GM12872 (cell line): ENCODE measurements around the gene KIF3C.

Experiments used
- TF ChIP-seq, protein P1 (sequence below): IDR thresholded peaks from 3 replicates; pipeline ENCODE4 v1.5.1; 2011; ENCODE audit warnings: low read depth, mild to moderate bottlenecking, low read length, moderate library complexity; ENCODE audit not compliant: insufficient read depth

Gene KIF3C

DNA sequence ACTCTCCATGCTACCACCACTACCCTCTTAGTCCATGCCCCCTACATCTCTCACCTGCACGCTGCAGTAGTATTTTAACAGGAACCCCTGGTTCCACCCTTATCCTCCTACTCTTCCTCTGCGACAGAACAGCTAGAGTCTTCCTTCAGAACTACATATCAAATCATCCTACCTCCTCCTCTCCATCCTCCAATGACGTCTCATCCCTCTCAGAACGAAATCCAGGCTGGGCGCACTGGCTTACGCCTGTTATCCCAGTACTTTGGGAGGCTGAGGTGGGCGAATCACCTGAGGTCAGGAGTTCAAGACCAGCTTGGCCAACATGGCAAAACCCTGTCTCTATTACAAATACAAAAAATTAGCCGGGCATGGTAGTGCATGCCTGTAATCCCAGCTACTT lies 10.3 kb upstream of the KIF3C start:
- TF ChIP-seq, protein P1, sequence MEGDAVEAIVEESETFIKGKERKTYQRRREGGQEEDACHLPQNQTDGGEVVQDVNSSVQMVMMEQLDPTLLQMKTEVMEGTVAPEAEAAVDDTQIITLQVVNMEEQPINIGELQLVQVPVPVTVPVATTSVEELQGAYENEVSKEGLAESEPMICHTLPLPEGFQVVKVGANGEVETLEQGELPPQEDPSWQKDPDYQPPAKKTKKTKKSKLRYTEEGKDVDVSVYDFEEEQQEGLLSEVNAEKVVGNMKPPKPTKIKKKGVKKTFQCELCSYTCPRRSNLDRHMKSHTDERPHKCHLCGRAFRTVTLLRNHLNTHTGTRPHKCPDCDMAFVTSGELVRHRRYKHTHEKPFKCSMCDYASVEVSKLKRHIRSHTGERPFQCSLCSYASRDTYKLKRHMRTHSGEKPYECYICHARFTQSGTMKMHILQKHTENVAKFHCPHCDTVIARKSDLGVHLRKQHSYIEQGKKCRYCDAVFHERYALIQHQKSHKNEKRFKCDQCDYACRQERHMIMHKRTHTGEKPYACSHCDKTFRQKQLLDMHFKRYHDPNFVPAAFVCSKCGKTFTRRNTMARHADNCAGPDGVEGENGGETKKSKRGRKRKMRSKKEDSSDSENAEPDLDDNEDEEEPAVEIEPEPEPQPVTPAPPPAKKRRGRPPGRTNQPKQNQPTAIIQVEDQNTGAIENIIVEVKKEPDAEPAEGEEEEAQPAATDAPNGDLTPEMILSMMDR, result no peak

DNA sequence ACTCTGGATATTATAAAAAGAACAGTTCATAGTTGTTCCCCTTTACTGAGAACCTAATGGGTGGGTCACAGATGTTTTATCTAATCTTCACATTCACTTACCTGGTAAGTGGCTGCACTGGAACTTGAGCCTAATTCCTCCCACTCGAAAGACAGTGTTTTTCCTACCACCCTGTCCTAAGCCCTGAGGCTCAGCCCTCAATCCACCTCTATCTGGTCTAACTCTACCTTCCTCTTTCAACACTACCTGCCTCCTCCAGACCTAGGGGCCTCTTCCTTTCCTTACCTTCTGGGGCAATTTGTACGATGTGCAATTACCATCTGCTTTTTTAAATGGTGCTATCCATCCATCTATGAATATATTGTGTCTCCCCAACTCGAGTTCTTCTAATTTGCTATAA lies 9.7 kb upstream of the KIF3C start:
- TF ChIP-seq, protein P1, result no peak

DNA sequence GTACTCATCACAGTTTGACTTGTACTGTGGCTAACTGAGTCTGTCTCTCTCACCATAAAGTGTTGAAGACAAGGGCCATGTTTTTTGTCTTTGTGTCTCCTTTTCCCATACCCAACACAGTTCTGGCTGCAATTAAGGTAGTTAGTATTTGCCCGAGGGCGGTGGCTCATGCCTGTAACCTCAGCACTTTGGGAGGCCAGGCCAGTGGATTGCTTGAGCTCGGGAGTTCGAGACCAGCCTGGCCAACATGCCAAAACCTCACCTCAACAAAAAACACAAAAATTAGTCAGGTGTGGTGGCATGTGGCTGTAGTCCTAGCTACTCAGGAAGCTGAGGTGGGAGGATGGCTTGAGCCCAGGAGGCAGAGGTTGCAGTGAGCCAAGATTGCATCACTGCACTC lies 6.9 kb upstream of the KIF3C start:
- TF ChIP-seq, protein P1, result no peak

DNA sequence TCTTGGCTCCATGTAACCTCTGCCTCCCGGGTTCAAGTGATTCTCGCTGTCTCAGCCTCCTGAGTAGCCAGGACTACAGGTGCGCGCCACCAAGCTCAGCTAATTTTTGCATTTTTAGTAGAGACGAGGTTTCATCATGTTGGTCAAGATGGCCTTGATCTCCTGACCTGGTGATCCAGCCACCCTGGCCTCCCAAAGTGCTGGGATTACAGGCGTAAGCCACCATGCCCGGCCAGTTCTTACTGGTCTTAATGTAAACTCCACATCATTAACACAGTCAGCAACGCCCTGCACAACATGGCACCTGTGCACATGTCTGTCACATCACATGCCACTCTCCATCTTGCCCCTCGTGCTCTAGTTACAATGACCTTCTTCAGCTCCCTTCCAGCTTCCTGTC lies 5.8 kb upstream of the KIF3C start:
- TF ChIP-seq, protein P1, result no peak

DNA sequence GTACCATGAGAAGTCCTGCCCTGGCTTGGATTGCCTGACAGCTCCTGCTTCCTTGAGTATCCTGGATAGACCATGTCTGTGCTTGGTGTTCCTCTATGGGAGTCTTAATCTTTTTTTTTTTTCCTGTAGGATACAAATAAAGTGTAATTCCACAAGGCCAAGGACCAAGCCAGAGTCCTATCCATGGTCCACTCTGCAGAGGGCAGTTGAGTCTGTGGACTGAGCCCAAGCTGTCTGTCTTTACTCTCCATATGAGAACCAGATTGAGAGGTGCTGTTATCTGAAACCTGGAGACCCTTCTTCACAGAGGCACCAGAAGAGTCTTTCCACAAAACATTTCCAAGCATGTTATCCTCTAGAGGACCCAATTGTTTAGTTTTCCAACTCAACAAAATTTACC lies 1.4 kb upstream of the KIF3C start:
- TF ChIP-seq, protein P1, result no peak

DNA sequence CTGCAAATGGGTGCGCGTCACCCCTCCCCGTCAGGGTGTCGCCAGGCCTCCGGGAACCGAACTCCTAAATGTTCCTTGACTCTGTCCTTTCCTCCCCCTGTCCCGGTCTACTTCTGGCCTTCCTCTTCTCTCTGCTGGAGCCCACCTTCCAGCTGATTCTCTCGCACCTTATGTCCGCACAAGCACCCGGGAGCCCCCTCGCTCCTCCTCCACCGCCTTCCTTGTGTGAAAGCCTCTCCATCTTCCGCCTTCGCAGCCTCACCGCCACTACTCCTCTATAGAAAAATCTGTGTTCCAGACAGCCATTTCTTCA lies 627 bp upstream of the KIF3C start:
- TF ChIP-seq, protein P1, result no peak

DNA sequence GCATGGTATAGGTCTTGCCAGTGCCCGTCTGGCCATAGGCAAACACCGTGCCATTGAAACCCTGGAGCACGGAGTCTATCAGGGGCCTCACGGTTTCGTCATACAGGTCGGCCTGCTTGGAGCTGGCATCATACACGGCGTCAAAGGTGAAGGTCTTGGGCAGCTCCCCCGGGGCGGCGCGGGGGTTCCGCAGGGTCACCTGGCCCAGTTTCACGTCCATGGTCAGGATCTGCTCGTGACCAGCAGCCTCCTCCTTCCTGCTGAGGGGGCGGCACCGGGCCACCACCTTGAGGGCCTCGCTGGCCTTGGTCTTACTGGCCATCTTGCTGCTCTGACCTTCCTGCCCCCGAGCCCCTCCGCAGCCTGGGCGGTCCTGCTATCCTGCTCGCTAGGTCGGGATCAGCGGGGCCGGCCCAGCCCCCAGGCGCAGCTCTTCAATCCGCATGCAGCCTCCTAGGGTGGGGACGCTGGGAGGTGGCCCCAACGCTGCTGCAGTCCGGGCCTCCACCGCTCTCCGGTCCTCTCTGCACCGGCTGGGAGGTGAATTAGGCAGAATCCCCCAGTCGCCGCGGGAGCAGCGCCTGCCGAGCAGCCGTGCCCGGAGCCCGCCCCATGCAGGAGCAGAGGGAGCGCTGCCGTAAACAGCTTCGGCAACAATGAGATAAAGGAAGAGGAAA lies 563 bp downstream of the KIF3C start:
- TF ChIP-seq, protein P1, result no peak
